ENCODE measurements around the gene CRELD2. TPM values are rescaled to one million over a fixed set of nuclear protein-coding genes. Genes with fewer than 3 reads are reported as not detected.
A peak's percentile ranks its signal among the peaks of the same experiment; 100 is the strongest.

Gene CRELD2
- total and polyA plus RNA-seq, 2 of the 13 experiments (the other 11 are each of a cell fraction or from before 2014, with no cell fraction given), result 17.2 to 44.7 TPM

DNA sequence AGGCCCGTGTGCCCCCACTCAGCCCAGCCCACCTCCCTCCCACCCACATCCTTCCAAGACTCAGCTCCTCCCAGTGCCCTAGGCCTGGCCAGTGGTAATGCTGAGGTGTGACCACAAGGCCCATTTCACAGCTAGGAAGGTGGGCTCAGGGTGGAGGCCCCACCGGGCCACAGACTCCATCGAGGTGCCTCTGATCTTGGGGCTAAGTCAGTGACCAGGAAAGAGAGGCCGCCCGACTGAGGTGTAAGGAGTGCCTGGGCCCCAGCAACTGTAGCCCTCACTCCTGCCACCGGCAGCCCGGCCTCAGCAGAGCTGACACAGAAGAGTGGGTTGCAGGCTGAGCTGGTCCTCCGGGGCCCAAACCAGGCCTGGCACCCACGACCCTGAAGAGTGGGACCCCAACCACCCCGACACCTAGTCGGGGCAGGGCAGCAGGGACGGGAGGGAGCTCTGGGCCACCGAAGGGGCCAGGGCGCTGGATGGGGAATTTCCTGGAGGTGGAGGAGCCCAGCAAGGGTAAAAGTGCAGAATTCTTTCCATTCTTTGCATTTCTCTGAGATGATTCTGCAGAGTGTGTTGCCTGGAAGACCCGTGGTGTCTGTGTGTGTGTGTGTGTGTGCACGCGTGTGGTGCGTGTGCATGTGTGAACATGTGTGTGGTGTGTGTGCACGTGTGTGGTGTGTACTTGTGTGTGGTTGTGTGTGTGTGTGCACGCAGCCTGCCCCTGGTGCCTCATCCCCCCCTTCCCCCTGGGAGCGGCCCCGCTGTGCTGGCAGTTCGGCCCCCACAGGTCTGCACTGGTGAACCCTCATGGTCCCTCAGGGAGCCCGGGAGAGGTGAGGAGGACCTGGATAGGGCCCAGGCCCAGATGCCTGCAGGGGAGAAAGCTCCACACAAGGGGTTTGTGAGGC is 33.8 kb downstream of the CRELD2 start (continued):
- TF ChIP-seq THAP9 (CRISPR knock-in tag; IDR thresholded peaks at IDR 0.05; ENCODE audit: borderline replicate concordance) (0 out of 2 replicates have a peak, but pooled peaks have one; percentile 9), ZC3H13 (CRISPR knock-in tag; IDR thresholded peaks at IDR 0.05) (no peak), ZBTB34 (CRISPR knock-in tag; IDR thresholded peaks at IDR 0.05) (no peak), HNRNPLL (IDR thresholded peaks at IDR 0.05; ENCODE audit: low read depth, low read length, poor library complexity, severe bottlenecking) (peak; percentile 20), ETV5 (CRISPR knock-in tag; IDR thresholded peaks at IDR 0.05; ENCODE audit: borderline replicate concordance) (peak; percentile 51; the same call in 1 of the 2 replicates), ZNF160 (CRISPR knock-in tag; IDR thresholded peaks at IDR 0.05) (0 out of 2 replicates have a peak, but pooled peaks have one; percentile 42), ELF1 (CRISPR knock-in tag; IDR thresholded peaks at IDR 0.05) (no peak), NFE2L2 (IDR thresholded peaks at IDR 0.05; ENCODE audit: low read length) (no peak), ZNF687 (CRISPR knock-in tag; IDR thresholded peaks at IDR 0.05) (peak; percentile 73), ZNF607 (CRISPR knock-in tag; IDR thresholded peaks at IDR 0.05; ENCODE audit: borderline replicate concordance) (no peak), MTA1 (CRISPR knock-in tag; IDR thresholded peaks at IDR 0.05; ENCODE audit: borderline replicate concordance) (peak; percentile 69; the same call in 1 of the 2 replicates), ZBTB4 (CRISPR knock-in tag; IDR thresholded peaks at IDR 0.05; ENCODE audit: borderline replicate concordance) (peak; percentile 77), RAD51 (IDR thresholded peaks at IDR 0.05; ENCODE audit: borderline replicate concordance) (no peak)
- TF ChIP-seq, protein P1, sequence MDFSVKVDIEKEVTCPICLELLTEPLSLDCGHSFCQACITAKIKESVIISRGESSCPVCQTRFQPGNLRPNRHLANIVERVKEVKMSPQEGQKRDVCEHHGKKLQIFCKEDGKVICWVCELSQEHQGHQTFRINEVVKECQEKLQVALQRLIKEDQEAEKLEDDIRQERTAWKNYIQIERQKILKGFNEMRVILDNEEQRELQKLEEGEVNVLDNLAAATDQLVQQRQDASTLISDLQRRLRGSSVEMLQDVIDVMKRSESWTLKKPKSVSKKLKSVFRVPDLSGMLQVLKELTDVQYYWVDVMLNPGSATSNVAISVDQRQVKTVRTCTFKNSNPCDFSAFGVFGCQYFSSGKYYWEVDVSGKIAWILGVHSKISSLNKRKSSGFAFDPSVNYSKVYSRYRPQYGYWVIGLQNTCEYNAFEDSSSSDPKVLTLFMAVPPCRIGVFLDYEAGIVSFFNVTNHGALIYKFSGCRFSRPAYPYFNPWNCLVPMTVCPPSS (IDR thresholded peaks at IDR 0.05), result no peak

Data from HepG2 (cell line).